HEK293 (cell line): ENCODE data around the gene TCF12.

ENCODE experiments used
- PRDM1 ChIP-seq: fragments of 450-650 bp; formaldehyde crosslinking; IDR thresholded peaks from 2 replicates; pipeline ENCODE4; 2016; ENCODE audit warnings: missing biosample characterization, missing genetic modification characterization
- ZNF274 ChIP-seq, 2 experiments: fragments of 200-500 bp in 1 of 2; fragments of 450-650 bp in 1 of 2; sonication (Bioruptor generic) in 1 of 2; formaldehyde crosslinking in 1 of 2; IDR thresholded peaks; 2 replicates each; pipeline versions ENCODE4 v1.5.1 to v1.6.1; 2014 to 2016; ENCODE audit warnings: borderline replicate concordance in 1 of 2, inconsistent platforms in 1 of 2, low read length in 1 of 2, missing biosample characterization in 1 of 2, missing genetic modification characterization in 1 of 2
- ZNF433 ChIP-seq: fragments of 450-650 bp; formaldehyde crosslinking; IDR thresholded peaks from 2 replicates; pipeline ENCODE4 v1.5.1; 2016; ENCODE audit warnings: missing biosample characterization, missing genetic modification characterization, low read depth
- ZNF473 ChIP-seq: fragments of 450-650 bp; formaldehyde crosslinking; IDR thresholded peaks from 2 replicates; pipeline ENCODE4 v1.5.1; 2017; ENCODE audit warnings: missing biosample characterization, missing genetic modification characterization
- ZNF596 ChIP-seq: fragments of 450-650 bp; IDR thresholded peaks from 2 replicates; pipeline ENCODE4 v1.5.0; 2018; ENCODE audit warnings: missing biosample characterization, mild to moderate bottlenecking, missing genetic modification characterization, moderate library complexity
- ZNF830 ChIP-seq: fragments of 450-650 bp; IDR thresholded peaks from 2 replicates; pipeline ENCODE4 v1.5.0; 2018; ENCODE audit warnings: missing biosample characterization, missing genetic modification characterization, low read depth, mild to moderate bottlenecking, moderate library complexity
- TF ChIP-seq, protein P1 (sequence below): fragments of 450-650 bp; IDR thresholded peaks from 2 replicates; pipeline ENCODE4 v1.5.1; 2018; ENCODE audit warnings: missing biosample characterization, missing genetic modification characterization
- TF ChIP-seq, protein P2 (sequence below): fragments of 450-650 bp; formaldehyde crosslinking; IDR thresholded peaks from 2 replicates; pipeline ENCODE4 v1.5.1; 2016; ENCODE audit warnings: missing biosample characterization, missing genetic modification characterization
- TF ChIP-seq, protein P3 (sequence below): fragments of 450-650 bp; formaldehyde crosslinking; IDR thresholded peaks from 2 replicates; pipeline ENCODE4 v1.5.1; 2016; ENCODE audit warnings: missing biosample characterization, missing genetic modification characterization
- TF ChIP-seq, protein P4 (sequence below): fragments of 450-650 bp; formaldehyde crosslinking; IDR thresholded peaks from 2 replicates; pipeline ENCODE4 v1.5.1; 2016; ENCODE audit warnings: missing biosample characterization, missing genetic modification characterization

DNA sequence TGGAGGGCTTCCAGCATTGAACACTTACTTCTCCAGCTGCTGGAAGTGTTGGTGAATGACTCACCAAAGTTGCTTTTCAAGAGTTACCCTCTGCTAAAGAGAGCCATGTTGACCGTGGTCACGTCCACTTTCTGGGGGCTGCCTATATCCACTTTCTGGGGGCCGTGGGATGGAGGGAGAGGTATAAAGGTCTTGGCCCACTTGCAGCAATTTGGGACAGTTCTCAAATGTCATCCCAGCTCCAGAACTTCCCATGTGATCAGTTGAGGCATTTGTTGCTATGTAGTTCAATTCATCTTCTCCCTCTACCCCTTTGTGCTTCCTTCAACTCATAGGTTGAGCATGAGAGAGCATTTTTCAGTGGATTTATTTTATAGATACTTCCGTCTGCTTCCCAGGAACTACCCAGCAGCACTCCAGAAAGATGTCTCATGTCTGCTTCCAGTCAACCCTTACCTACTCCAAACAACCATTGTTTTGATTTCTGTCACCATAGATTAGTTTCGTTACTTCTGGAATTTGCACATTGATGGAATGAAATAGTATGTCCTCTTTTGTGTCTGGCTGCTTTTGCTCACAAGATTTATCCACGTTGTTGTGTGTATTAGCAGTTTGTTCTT is 130.6 kb downstream of the TCF12 start:
- TF ChIP-seq, protein P1, sequence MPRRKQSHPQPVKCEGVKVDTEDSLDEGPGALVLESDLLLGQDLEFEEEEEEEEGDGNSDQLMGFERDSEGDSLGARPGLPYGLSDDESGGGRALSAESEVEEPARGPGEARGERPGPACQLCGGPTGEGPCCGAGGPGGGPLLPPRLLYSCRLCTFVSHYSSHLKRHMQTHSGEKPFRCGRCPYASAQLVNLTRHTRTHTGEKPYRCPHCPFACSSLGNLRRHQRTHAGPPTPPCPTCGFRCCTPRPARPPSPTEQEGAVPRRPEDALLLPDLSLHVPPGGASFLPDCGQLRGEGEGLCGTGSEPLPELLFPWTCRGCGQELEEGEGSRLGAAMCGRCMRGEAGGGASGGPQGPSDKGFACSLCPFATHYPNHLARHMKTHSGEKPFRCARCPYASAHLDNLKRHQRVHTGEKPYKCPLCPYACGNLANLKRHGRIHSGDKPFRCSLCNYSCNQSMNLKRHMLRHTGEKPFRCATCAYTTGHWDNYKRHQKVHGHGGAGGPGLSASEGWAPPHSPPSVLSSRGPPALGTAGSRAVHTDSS (tag by site-specific recombination): no peak
- no peak for TF ChIP-seq ZNF473
- no peak for TF ChIP-seq ZNF433 (tag by site-specific recombination)
- TF ChIP-seq ZNF830 (tag by site-specific recombination): no peak
- TF ChIP-seq, protein P2, sequence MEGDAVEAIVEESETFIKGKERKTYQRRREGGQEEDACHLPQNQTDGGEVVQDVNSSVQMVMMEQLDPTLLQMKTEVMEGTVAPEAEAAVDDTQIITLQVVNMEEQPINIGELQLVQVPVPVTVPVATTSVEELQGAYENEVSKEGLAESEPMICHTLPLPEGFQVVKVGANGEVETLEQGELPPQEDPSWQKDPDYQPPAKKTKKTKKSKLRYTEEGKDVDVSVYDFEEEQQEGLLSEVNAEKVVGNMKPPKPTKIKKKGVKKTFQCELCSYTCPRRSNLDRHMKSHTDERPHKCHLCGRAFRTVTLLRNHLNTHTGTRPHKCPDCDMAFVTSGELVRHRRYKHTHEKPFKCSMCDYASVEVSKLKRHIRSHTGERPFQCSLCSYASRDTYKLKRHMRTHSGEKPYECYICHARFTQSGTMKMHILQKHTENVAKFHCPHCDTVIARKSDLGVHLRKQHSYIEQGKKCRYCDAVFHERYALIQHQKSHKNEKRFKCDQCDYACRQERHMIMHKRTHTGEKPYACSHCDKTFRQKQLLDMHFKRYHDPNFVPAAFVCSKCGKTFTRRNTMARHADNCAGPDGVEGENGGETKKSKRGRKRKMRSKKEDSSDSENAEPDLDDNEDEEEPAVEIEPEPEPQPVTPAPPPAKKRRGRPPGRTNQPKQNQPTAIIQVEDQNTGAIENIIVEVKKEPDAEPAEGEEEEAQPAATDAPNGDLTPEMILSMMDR: no peak
- TF ChIP-seq, protein P3, sequence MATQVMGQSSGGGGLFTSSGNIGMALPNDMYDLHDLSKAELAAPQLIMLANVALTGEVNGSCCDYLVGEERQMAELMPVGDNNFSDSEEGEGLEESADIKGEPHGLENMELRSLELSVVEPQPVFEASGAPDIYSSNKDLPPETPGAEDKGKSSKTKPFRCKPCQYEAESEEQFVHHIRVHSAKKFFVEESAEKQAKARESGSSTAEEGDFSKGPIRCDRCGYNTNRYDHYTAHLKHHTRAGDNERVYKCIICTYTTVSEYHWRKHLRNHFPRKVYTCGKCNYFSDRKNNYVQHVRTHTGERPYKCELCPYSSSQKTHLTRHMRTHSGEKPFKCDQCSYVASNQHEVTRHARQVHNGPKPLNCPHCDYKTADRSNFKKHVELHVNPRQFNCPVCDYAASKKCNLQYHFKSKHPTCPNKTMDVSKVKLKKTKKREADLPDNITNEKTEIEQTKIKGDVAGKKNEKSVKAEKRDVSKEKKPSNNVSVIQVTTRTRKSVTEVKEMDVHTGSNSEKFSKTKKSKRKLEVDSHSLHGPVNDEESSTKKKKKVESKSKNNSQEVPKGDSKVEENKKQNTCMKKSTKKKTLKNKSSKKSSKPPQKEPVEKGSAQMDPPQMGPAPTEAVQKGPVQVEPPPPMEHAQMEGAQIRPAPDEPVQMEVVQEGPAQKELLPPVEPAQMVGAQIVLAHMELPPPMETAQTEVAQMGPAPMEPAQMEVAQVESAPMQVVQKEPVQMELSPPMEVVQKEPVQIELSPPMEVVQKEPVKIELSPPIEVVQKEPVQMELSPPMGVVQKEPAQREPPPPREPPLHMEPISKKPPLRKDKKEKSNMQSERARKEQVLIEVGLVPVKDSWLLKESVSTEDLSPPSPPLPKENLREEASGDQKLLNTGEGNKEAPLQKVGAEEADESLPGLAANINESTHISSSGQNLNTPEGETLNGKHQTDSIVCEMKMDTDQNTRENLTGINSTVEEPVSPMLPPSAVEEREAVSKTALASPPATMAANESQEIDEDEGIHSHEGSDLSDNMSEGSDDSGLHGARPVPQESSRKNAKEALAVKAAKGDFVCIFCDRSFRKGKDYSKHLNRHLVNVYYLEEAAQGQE (tag by site-specific recombination): no peak
- no peak for TF ChIP-seq ZNF274 (IDR thresholded peaks at IDR 0.05; ENCODE audit: low read length)
- TF ChIP-seq ZNF274 (tag by site-specific recombination; IDR thresholded peaks at IDR 0.05; ENCODE audit: borderline replicate concordance): no peak
- TF ChIP-seq PRDM1: no peak
- TF ChIP-seq, protein P4, sequence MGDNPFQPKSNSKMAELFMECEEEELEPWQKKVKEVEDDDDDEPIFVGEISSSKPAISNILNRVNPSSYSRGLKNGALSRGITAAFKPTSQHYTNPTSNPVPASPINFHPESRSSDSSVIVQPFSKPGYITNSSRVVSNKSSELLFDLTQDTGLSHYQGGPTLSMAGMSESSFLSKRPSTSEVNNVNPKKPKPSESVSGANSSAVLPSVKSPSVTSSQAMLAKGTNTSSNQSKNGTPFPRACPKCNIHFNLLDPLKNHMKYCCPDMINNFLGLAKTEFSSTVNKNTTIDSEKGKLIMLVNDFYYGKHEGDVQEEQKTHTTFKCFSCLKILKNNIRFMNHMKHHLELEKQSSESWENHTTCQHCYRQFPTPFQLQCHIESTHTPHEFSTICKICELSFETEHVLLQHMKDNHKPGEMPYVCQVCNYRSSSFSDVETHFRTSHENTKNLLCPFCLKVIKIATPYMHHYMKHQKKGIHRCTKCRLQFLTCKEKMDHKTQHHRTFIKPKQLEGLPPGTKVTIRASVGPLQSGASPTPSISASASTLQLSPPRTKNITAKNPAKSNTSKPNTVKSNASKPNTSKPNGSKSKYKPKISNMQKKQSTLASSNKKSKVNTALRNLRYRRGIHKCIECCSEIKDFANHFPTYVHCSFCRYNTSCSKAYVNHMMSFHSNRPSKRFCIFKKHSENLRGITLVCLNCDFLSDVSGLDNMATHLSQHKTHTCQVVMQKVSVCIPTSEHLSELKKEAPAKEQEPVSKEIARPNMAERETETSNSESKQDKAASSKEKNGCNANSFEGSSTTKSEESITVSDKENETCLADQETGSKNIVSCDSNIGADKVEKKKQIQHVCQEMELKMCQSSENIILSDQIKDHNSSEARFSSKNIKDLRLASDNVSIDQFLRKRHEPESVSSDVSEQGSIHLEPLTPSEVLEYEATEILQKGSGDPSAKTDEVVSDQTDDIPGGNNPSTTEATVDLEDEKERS (tag by site-specific recombination): no peak
- TF ChIP-seq ZNF596 (tag by site-specific recombination): no peak
